Breast epithelium (tissue), 3 donors: ENCODE data around the gene MAP3K21.

Experiments
- CTCF ChIP-seq, 3 donors: fragments of 450-650 bp; IDR thresholded peaks; one replicate each; pipeline ENCODE4 v1.5.1; 2016 to 2017; ENCODE audit warnings: antibody characterized with exemption in 3 of 3, mild to moderate bottlenecking in 3 of 3, moderate library complexity in 3 of 3
- POLR2A ChIP-seq: fragments of 450-650 bp; IDR thresholded peaks from one replicate; pipeline ENCODE4 v1.6.1; 2016; ENCODE audit warnings: antibody characterized with exemption, mild to moderate bottlenecking, moderate library complexity
- POLR2AphosphoS5 ChIP-seq, 3 donors: sonication (generic); formaldehyde crosslinking; IDR thresholded peaks; one replicate each; pipeline ENCODE4 v1.6.1; 2017; ENCODE audit warnings: antibody characterized with exemption in 3 of 3

- TF ChIP-seq CTCF (IDR thresholded peaks at IDR 0.05) (no peak), POLR2A (no peak), POLR2AphosphoS5 (IDR thresholded peaks at IDR 0.05) (no peak)
Measured at GRCh38 chr1:233427907-233428306, 100.4 kb downstream of the MAP3K21 start.
